Right renal cortex interstitium (tissue), 3 donors: ENCODE data around the gene TBX18. TPM values are rescaled to one million over a fixed set of nuclear protein-coding genes. Genes with fewer than 3 reads are reported as not detected.

Source experiments
- DNase-seq, 3 donors: peaks; one replicate each; pipeline ENCODE4 v3.0.0-alpha.2; 2013; ENCODE audit warnings: low read depth in 3 of 3, low spot score in 2 of 3
- polyA plus RNA-seq, 3 donors: library from polyadenylated mRNA; unstranded; fragments of 120-200 nt; gene quantifications; one replicate each; pipeline ENCODE4 v1.2.1, GENCODE V29; 2013; ENCODE audit not compliant: insufficient read length in 3 of 3

The TBX18 gene
- 1 to 10 TPM; 6.5 to 8.7 (median 6.6) TPM for polyA plus RNA-seq

- DNase-seq, result peak; percentile 77 to 83 (median 80)
Measured at GRCh38 chr6:84764332-84765049, at the start of gene TBX18. Gene TBX18, minus strand, starts transcription at chr6:84764598. Its CDS starts 417 bp downstream, at chr6:84764181.

DNA sequence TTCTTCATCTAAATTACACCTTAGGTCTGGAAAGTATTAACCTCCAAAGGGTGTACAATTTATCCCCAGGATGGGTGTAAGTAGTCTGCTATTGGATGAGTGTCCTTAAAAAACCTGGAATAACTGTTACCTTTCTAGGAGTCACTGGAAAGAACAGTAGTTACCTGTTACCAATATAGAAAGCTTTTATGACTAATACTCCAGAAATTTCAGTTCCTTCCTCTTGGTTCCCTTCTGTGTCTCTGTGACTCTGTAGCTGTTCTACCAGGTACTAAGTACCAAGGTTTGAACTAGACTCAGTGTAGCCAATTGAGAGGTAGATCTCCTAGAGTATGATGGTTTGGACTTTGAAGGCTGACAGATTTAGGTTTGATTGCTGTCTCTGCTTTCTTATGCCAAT is 47.0 kb upstream of the TBX18 start:
- DNase-seq, result no peak

DNA sequence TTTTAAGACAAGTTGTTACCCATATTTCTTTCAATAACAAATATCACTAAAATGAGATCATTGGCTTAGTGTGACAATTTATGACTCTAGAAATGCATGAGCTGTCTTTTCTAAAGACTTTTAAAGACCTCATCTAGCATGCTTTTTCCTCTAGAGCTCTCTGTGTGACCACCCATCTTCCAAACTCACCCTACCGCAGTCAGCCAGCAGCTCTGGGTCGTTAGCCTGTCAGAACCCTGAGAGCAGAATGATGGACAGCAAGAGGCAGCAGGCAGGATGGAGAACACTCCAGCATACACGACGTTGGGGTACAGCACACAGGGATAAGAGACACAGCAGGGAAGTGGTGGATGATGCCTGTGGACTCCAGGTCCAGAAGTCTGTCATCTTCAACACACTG is 45.1 kb upstream of the TBX18 start:
- DNase-seq, result no peak

GRCh38 chr6:84808491-84809061 is 44.2 kb upstream of the TBX18 start:
- DNase-seq, result no peak

GRCh38 chr6:84805145-84805544 is 40.7 kb upstream of the TBX18 start:
- no peak for DNase-seq

DNA sequence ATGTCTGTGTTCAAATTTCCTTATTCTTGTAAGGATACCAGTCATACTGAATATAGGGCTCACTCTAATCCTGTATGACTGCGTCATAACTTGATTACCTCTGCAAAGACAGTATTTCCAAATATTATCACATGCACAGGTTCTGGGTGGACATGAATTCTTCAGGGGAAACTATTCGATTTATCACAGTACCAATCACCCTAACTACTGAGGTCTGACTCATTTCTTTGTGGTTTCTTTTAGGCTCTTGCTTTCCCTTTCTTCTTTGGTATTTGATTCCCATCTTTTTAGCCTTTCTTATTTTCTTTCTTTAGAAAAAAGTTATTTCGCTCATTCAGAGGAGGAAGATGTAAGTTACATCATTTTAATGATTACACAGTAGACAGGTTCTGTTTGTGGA is 40.3 kb upstream of the TBX18 start:
- DNase-seq, result no peak

GRCh38 chr6:84801250-84801649 is 36.9 kb upstream of the TBX18 start:
- DNase-seq, result no peak

GRCh38 chr6:84798257-84798656 is 33.9 kb upstream of the TBX18 start:
- peak in 2 of 3 donors; percentile 10 to 13 for DNase-seq

DNA sequence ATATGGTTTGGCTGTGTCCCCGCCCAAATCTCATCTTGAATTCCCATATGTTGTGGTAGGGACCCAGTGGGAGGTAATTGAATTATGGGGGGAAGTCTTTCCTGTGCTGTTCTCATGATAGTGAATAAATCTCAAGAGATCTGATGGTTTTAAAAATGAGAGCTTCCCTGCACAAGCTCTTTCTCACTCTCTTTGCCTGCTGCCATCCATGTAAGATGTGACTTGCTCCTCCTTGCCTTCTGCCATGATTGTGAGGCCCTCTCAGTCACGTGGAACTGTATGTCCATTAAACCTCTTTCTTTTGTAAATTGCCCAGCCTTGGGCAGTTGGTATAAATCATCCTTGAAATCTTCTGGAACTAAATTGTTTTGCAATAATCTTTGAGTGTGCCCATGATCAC is 31.9 kb upstream of the TBX18 start:
- no peak for DNase-seq

DNA sequence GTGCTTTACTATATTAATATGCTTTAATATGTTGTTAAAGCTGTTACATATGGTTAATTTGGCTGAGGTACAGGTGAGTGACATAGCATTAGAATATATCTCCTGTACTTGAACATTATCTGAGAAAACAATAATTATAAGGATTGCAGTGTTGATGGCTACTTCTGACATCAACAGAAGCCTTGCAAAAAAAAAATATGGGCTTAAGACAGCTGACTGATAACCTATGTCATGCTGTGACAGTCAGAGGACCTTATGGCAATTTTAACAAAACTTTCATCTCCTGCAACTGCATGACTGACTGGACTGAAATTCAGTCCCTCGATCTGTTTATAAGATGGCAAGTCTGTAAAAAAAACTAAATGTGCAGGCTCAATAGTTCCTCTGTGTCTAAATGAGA is 27.5 kb upstream of the TBX18 start:
- no peak for DNase-seq

DNA sequence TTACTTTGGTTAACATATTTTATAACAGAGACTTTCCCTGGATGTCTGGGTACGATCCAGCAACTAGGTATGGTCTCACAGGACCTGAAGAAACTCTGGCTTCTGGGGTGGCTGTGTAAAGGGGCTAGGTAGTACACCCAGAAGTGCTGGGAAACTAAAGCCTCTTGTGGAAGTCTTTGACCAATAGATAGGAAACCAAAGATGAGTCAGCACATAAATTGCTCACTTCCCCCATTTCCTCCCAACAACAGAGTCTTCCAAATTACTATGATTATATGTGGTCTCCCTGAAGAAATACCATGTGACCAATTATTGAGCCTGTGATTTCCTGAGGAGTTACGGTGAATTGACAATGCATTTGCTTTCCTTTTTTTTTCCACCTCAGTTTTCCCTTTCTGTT is 26.8 kb upstream of the TBX18 start:
- no peak for DNase-seq

GRCh38 chr6:84789170-84789569 is 24.8 kb upstream of the TBX18 start:
- no peak for DNase-seq

GRCh38 chr6:84788689-84789088 is 24.3 kb upstream of the TBX18 start:
- DNase-seq, result no peak

- no peak for DNase-seq
Measured at GRCh38 chr6:84785671-84786070, 21.3 kb upstream of the TBX18 start.

DNA sequence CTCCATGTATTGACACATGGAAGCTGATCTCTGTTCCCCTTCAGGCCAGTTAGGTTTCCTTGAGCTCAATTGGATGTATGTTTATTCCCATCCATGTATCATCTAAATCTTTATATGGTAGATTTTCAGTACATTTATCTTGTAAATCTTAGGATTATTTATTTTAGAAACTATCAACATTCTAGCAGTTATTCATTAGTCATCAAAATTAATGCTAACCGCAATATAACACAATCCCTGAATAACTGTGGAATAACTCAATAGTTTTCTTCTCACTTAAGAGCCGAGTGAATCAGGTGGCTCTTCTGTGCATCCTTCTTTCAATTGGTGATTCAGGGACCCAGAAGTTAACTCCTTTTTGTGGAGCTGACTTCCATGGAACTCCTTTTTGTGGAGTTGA is 15.5 kb upstream of the TBX18 start:
- no peak for DNase-seq

DNA sequence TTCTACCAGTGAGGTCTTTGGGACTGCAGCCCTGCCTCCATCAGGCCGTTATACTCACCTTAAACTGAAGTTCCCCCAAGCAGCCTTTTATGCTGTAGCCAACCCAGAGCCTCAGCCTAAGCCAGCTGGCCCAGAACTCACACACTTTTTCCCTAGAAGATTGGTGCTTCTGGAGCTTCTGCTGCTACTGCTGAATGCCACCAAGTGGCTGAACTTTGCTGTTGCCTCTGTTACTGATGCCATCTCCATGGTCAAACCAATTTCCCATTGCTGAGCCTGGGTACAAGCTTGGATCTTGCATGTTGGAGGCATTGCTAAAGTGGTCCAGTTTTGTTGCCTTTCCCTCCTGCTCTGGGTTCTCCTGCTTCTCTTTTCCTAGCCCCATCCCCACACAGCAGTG is 15.0 kb upstream of the TBX18 start:
- no peak for DNase-seq

DNA sequence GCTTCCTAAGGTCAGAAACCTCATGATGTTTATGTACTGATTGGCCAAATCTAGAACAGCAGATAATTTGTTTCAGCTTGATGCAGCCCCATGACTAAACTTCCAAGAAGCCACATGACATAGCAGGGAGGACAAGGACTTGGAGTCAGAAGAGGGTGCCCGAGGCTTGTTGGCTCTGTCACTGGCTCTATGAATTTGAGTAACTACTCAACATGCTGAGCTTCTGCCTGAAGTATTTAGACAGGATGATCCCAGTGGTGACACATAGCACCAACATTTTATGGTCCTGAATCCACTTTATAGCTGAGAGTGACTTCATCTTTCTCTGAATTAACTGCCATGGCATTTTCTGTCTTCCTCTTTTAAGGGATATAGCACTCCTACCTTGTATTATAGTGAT is 13.5 kb upstream of the TBX18 start:
- DNase-seq, result no peak

DNA sequence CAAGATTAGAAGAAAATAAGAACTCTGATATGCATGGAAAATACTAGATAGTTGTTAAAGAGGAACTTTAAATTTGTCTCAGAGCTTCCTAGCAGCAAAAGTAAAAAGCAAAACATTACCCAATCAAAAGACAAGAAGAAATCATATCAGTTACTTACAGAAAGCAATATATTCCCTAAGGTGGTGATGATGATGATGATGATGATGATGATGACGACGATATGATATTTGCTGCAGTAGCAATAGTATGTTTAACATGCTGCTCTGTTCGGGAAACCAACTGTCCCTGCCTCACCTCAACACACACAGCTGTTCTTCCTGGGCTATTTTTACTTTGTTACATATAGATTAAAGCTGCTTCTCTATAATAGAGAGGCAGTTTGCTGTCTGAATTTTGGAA is 12.0 kb upstream of the TBX18 start:
- no peak for DNase-seq

DNA sequence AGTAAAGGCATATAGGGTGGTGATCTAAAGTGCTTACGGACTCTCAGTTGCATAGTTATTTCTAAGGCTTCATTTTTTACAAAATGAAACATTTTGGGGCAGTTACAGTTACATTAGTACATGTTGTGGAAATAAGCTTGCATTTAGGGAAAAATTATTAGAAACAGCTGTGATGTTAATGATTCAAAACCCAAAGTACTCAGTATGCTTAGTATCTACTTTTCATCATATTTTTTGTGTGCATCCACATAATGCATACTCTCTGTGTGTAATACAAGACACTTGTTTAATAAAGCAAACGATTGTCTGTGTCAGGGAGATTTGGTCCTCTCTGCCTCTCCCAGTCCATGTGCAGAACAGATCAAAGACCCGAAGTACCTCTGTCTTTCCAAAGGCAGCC is 11.4 kb upstream of the TBX18 start:
- no peak for DNase-seq

DNA sequence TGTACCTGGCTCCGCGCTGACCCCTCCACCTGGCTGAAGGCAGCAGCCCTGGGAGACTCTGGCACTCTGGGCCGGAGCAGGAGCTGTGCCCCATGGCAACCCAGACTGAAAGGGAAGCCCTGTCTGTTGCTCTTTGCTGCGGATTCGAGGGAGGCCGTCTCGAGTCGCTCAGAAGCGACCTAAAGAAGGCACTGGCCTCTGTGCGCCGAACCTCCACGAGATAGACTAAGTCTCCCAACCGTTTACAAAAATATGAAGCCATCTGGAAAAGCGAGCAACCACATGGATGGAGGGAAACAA is 10.5 kb upstream of the TBX18 start:
- DNase-seq, result no peak

GRCh38 chr6:84774157-84774984 is 10.0 kb upstream of the TBX18 start:
- DNase-seq, result no peak
